Measurements from ENCODE around the gene EPHA2.

Gene EPHA2

DNA sequence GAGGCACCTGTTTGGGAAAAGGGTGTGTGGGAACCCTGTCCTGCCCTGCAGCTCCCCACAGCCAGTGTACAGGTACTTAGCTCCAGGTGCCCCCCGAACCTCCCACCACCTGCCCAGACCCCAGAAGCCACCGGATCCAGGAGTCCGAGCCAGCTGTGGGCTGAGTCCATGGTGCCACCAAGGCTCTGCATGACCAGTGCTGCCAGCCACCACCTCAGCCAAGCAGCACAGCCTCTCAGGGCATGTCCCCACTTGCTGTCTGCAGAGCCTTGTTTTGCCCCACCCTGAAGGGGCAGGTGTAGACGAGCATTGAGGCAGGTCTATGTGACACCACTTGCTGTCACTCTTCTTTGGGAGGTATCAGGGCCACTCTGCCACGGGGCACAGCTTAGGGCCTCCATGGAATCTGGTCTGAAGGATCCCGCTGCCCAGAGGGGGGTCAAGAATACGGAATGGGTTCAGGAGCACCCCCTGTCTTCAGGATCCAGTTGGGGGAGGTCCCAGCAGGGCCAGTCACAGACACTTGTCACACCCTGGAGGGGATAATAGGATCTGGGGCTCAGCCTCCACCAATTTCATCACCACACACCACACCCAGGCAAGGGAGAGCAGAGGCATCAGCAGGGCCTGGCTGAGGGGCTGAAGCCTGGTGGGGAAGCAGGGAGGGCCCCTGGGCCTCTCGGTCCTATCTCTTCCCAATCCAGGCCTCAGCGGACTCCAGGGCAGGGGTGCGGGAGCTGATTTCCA is 28.9 kb upstream of the EPHA2 start:
- no peak for DNase-seq (ENCODE audit: low read depth in 4 of 4, low spot score in 1 of 4)

- no peak for DNase-seq (ENCODE audit: low read depth in 4 of 4, low spot score in 1 of 4)
Observed at GRCh38 chr1:16183765-16184556, 28.1 kb upstream of the EPHA2 start.

DNA sequence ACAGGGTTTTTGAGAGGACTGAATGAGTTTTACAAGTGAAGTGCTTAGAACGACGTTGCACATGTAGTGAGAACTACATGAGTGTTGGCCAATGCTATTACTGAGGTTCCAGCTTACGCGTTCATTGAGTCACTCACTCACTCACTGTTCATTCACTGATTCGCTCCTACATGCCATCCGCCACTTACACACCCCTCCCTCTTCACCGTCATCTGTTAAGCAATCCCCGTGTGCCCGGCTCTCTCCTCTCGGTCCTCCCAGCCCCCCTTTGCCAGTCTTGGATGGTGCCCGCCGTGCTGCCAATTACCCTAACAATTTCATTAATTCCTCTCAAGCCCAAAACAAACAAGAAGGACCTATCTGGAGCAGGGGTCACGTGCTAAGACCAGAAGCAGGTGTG is 27.3 kb upstream of the EPHA2 start:
- no peak for DNase-seq (ENCODE audit: low read depth in 4 of 4, low spot score in 1 of 4)

DNA sequence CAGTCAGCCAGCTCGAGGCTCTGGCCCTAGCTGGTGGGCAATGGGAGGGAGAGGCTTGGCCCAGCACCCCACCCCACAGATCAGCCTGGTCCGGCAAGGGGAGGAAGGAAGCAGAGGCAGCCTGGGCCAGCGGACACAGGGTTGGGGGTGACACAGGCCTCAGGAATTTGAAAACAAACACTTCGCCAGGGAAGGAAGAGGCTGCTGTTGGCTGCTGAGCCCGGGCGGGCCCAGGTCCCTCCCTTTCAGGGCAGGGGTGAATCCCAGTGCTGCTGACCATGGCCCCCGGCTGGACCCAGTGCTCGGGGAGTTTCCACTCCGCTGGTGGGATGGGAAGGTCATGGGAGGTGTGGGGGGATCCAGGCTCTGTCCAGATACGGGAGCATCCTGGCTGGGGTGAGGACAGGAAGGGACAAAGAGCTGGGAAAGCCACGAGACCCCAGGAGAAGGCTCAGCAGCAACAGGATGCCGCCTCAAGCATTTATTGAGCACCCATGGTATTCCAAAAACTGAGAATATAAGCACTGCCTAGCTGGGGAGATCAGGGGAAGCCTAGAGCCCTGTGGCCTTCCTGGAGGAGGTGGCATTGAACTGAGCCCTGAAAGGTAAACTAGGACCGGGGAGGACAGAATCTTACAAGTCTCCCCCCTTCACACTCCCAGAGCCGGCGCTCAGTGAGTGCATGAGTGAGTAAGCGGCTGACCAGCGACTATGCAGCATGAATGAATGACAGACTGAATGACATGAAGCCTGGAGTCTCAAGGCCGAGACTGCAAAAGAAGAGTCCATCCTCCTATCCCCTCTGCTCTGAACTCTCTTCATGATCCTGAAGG is 26.2 kb upstream of the EPHA2 start:
- DNase-seq (ENCODE audit: low read depth in 4 of 4, low spot score in 1 of 4) = no peak

GRCh38 chr1:16180291-16180824 is 24.5 kb upstream of the EPHA2 start:
- no peak for DNase-seq (ENCODE audit: low read depth in 4 of 4, low spot score in 1 of 4)

DNA sequence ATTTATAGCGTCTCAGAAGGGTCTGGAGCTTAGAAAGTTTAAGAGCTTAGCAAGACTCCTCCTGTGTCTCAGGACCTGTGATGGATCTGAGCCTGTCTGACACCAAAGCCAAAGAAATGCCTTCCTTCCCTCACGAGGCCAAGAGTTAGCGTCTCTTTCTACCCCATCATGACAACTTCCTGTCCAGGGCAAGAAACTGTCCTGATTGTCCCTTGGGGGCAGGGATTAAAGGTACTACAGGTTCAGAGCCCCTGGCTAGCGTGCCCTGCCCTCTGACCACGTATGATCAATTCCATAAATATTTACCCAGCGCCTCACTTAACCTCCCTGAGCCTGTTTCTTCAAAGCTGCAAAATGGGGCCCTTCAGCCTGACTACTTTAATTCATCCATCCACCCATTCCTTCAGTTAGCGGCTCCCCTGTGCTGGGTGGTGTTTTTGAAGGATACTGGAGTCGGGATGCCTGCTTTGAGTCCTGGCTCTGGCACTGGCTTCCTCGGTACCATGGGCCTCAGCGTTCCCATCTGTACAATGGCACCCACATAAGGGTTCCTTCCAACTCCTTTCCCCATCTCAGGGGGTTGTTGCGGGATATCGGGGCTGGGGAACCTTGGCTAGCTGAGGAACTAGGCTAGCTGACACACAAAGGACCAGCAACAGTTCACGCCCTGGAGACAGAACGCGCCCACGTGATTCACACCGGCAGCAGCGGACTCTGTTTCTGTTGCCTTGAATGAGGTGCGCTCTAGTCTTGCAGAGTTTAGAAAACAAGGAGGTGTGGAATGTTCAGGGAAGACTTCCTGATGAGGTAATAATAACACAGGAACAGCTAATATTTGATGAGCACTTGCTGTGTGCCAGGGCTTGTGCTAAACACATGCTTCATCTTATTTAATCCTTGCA is 23.0 kb upstream of the EPHA2 start:
- DNase-seq (ENCODE audit: low read depth in 4 of 4, low spot score in 1 of 4) = no peak

- no peak for DNase-seq (ENCODE audit: low read depth in 4 of 4, low spot score in 1 of 4)
Observed at GRCh38 chr1:16177306-16177705, 21.4 kb upstream of the EPHA2 start.

DNA sequence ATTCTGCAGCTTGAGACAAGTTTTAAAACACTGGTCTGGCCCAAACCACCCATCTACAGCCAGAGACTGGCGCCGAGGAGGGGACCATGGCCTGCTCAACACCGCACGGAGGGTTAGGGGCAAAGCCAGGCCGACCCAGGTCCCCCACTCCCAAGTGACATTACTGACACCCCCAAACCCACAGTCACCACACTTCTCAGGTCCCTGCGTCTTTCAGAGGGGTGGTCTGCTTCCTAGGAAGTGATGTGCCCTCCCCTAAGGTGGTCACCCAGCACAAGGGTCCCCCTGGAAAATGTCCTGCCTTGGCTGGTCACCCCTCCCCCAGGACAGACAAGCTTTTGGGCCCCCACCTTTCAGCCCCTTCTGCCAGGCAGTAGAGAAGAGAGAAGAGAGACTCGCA is 20.8 kb upstream of the EPHA2 start:
- DNase-seq (ENCODE audit: low read depth in 4 of 4, low spot score in 1 of 4) = no peak

- no peak for DNase-seq (ENCODE audit: low read depth in 4 of 4, low spot score in 1 of 4)
Observed at GRCh38 chr1:16175610-16176553, 20.0 kb upstream of the EPHA2 start.

DNA sequence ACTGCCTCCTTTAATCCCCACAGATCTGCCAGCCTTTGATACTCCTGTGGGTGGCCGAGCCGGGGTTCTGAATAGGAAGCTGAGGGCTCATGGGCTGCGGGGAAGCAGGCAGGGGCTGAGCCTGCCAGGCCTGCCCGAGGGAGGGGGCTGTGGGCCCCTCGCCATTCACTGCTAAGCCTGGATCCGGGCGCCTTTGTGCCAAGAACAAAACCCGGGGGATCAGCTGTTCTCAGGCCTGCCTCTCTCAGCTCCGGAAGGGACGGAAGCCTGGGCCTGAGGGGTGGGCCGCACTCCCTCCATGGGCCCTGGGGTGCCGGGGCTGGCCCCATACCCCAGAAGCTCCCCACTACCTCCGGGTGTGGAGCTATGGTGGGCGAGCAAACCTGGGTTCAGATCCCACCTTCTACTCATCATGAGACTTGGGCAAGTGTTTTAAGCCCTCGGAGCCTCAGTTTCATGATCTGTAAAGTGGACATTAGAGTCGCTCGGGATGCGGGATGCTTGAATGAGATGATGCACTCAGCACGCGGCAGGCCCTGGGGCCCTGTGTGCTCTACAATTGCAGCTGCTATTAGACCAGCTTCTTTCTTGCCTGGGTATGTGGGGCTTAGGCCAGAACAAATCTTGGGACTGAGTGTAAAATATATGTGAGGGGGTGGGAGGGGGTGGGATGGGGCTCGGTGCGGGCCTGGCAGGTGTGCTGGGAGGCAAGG is 19.2 kb upstream of the EPHA2 start:
- DNase-seq (ENCODE audit: low read depth in 4 of 4, low spot score in 1 of 4) = no peak

DNA sequence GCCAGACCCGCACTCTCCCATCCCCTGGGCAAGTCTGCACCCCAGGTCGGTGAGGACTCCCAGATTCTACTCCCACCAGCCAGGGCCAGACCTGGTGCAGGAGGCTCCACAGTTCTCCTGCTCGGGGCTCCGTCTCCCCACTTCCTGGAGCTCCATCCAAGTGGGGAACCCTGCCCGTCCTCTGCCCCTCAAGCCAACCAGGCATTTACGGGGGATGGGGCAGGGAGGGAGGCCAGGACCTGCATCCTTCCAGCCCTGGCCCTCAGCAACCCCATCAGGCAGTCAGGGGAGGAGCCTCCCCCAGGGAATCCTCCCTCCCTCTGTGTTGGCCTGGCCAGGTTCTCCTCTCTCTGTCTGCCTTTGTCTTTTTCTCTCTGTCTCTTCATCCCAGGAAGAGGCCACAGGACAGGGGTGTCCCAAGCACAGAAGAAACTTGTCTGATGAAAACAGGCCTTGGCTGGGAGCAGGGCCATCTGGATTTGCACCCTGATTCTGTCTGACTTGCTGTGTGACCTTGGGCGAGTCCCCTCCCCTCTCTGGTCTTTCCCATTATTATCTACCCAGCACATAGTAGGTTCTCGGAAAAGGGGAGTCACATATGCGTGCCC is 18.5 kb upstream of the EPHA2 start:
- no peak for DNase-seq (ENCODE audit: low read depth in 4 of 4, low spot score in 1 of 4)

DNA sequence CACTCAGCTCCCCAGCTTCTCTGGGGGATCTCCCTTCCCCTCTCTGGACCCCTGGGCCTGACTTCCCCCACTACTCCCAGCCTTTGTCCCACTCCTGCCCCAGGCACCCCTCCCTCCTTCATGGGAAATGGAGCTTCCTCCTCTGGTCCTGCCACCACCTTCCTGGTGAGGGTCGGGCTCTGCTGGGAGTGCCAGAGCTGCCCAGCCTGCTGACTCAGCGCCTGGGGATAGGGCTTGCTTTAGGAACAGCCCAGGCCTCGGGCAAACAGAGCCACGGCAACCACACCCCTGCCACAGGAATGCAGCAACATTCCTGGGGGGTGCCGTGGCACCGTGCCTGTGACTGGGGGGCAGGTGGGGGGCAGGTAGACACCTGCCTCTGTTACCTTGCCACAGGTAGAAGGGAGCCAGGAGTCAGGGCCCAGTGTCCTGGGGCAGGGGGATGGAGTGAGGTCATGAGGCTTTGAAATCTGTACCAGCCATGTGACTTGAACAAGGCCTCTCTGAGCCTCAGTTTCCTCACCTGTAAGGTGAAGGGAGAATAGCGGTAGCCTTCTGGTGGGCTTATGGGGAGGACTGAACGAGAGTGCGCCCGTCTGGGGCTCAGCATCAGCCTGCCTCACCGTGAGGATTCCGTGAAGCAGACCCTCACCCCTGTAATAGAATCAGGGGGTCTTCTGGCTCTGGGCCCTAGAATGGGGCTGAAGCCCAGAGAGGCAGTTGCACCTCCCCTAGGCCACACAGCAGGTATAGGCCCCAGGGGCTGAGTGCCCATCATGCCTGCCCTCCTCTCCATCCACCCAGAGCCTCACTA is 17.8 kb upstream of the EPHA2 start:
- DNase-seq (ENCODE audit: low read depth in 4 of 4, low spot score in 1 of 4) = no peak

- DNase-seq (ENCODE audit: low read depth in 4 of 4, low spot score in 1 of 4) = no peak
Observed at GRCh38 chr1:16172964-16173446, 17.1 kb upstream of the EPHA2 start.

- no peak for DNase-seq (ENCODE audit: low read depth in 4 of 4, low spot score in 1 of 4)
Observed at GRCh38 chr1:16172218-16172830, 16.5 kb upstream of the EPHA2 start.

GRCh38 chr1:16171314-16172151 is 15.7 kb upstream of the EPHA2 start:
- no peak for DNase-seq (ENCODE audit: low read depth in 4 of 4, low spot score in 1 of 4)

DNA sequence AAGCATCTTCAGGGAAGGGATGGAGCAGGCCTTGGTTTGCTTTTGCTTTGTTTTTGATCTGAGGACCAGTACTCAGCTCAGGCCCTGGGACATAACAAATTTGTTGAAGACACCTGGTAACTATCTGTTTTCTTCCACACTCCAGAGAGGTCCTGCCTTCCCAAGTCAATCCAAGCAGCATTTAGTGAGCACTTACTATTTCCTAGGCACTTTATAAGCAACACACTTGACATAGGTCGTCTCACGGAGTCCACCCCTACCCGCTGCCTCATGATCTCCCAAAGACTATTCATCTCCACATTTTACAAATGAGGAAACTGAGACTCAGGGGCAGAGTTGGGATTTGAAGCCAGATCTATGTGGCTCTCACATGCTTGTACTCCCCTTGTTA is 14.4 kb upstream of the EPHA2 start:
- DNase-seq (ENCODE audit: low read depth in 4 of 4, low spot score in 1 of 4) = no peak

Data from stimulated activated CD4-positive, alpha-beta T cell treated with anti-CD3 and anti-CD28 coated beads, Interleukin-1b, Interleukin-23, amount 100 ng/mL, for 24 hours (primary cell).